Measurements from ENCODE around the gene PEPD.

- TF ChIP-seq CTCF (IDR thresholded peaks at IDR 0.05), result no peak
- TF ChIP-seq ZFX (IDR thresholded peaks at IDR 0.05; ENCODE audit: borderline replicate concordance), result no peak
These were observed 116.4 kb downstream of the PEPD start for GRCh38 chr19:33405254-33405552.
